Measurements from ENCODE around the gene SLC39A11.

SLC39A11 gene

GRCh38 chr17:72971226-72971880 lies 121.1 kb downstream of the SLC39A11 start:
- DNase-seq = no peak

- DNase-seq = no peak
Measured at GRCh38 chr17:72970797-72971196, 121.7 kb downstream of the SLC39A11 start.

- DNase-seq = no peak
Measured at GRCh38 chr17:72970246-72970645, 122.2 kb downstream of the SLC39A11 start.

- no peak for DNase-seq
Measured at GRCh38 chr17:72969293-72969906, 123.1 kb downstream of the SLC39A11 start.

- no peak for DNase-seq
Measured at GRCh38 chr17:72968798-72969197, 123.7 kb downstream of the SLC39A11 start.

GRCh38 chr17:72967977-72968585 lies 124.4 kb downstream of the SLC39A11 start:
- no peak for DNase-seq

- DNase-seq = no peak
Measured at GRCh38 chr17:72967277-72967970, 125.1 kb downstream of the SLC39A11 start.

GRCh38 chr17:72962106-72962505 lies 130.4 kb downstream of the SLC39A11 start:
- DNase-seq = no peak

- DNase-seq = no peak
Measured at GRCh38 chr17:72955391-72956140, 136.9 kb downstream of the SLC39A11 start.

GRCh38 chr17:72954579-72954978 lies 137.9 kb downstream of the SLC39A11 start:
- DNase-seq = no peak

- DNase-seq = peak; percentile 15
Measured at GRCh38 chr17:72953621-72954020, 138.9 kb downstream of the SLC39A11 start.

- no peak for DNase-seq
Measured at GRCh38 chr17:72952641-72953315, 139.7 kb downstream of the SLC39A11 start.

GRCh38 chr17:72952220-72952619 lies 140.3 kb downstream of the SLC39A11 start:
- no peak for DNase-seq

- no peak for DNase-seq
Measured at GRCh38 chr17:72950242-72950931, 142.1 kb downstream of the SLC39A11 start.

- no peak for DNase-seq
Measured at GRCh38 chr17:72948115-72948514, 144.4 kb downstream of the SLC39A11 start.

- DNase-seq = no peak
Measured at GRCh38 chr17:72947475-72947874, 145.0 kb downstream of the SLC39A11 start.

GRCh38 chr17:72946696-72947095 lies 145.8 kb downstream of the SLC39A11 start:
- DNase-seq = no peak

GRCh38 chr17:72946156-72946555 lies 146.3 kb downstream of the SLC39A11 start:
- DNase-seq = no peak

- no peak for DNase-seq
Measured at GRCh38 chr17:72945473-72945872, 147.0 kb downstream of the SLC39A11 start.

- DNase-seq = no peak
Measured at GRCh38 chr17:72943826-72944689, 148.4 kb downstream of the SLC39A11 start.

GRCh38 chr17:72942579-72942978 lies 149.9 kb downstream of the SLC39A11 start:
- DNase-seq = no peak
